Astrocyte of the spinal cord (primary cell): ENCODE measurements around the gene OBI1.

Experiments used
- DNase-seq: peaks from one replicate; pipeline ENCODE4 v3.0.0; 2011; ENCODE audit warnings: low read depth, low spot score
- H3K4me3 ChIP-seq: 2 replicates; pipeline ENCODE4 v1.5.1; 2011; ENCODE audit warnings: low read depth, mild to moderate bottlenecking, low read length, moderate library complexity
- in situ Hi-C: cut with HindIII; loops from 2 replicates; pipeline ENCODE4 v1.10.0; 2017; ENCODE audit warnings: low sequenced_read_pairs
- TF ChIP-seq, protein P1 (sequence below): IDR thresholded peaks from 2 replicates; pipeline ENCODE4 v1.5.1; 2012; ENCODE audit warnings: low read depth, mild to moderate bottlenecking, low read length, inconsistent platforms

Gene OBI1

DNA sequence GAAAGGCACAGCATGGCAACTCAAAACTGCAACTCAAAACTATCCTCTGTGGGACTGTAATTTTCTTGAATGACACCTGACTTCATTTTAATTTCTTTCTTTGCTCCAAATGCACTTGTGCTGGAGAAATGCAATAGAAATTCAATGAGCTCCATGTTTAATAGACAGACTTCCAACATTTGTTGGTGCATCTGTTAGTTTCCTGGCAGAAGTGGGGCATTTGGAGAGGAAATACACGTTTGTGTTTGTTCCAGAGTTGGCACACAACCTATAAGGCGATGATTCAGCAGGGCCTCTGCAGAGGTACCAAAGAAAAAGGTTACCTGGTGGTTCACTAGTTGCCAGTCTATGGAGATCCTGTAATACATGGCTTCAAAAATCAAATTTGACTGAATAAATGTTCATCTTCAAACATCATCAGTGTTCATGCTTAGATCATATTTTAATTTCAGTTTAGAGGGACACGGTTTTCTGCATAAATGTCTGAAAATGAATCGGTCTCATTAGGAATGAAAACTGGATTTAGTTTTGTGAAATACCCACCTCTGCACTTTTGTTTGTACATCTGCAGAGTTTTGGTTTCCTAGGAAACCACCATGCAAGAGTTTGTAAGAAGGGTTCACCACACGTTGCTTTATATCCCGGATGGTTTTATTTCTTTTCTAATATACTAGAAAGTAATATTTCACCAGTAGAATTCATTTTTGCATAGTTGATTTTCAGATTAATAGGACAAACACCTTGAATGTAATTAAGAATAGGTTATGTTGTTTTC lies 21.8 kb upstream of the OBI1 start:
- H3K4me3 ChIP-seq: no peak overlapping the region
- TF ChIP-seq, protein P1, sequence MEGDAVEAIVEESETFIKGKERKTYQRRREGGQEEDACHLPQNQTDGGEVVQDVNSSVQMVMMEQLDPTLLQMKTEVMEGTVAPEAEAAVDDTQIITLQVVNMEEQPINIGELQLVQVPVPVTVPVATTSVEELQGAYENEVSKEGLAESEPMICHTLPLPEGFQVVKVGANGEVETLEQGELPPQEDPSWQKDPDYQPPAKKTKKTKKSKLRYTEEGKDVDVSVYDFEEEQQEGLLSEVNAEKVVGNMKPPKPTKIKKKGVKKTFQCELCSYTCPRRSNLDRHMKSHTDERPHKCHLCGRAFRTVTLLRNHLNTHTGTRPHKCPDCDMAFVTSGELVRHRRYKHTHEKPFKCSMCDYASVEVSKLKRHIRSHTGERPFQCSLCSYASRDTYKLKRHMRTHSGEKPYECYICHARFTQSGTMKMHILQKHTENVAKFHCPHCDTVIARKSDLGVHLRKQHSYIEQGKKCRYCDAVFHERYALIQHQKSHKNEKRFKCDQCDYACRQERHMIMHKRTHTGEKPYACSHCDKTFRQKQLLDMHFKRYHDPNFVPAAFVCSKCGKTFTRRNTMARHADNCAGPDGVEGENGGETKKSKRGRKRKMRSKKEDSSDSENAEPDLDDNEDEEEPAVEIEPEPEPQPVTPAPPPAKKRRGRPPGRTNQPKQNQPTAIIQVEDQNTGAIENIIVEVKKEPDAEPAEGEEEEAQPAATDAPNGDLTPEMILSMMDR: no peak
- in situ Hi-C loops: no loop called here
- DNase-seq: no peak

DNA sequence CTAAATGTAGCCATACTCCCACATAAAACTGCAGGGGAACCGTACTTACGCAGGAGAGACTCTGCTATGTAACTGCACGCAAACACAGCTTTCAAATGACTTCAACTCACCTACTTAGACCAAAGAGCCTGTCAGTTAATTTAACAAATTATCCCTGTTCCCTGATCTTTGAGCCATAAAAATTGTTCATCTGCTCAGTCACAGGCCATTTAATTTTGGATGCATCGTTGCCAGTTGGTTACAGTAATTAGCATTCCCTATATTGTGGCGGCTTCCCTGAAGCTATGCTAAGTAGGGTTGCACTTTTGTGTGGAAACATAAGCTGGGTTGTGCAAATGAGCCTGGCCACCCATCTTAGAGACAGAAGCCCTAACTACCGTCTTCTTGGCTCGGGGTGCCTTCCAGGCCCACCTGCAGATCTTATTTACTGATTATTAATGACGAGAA lies 21.2 kb upstream of the OBI1 start:
- in situ Hi-C loops: no loop called here
- TF ChIP-seq, protein P1: no peak
- no peak overlapping the region for H3K4me3 ChIP-seq
- DNase-seq: no peak

DNA sequence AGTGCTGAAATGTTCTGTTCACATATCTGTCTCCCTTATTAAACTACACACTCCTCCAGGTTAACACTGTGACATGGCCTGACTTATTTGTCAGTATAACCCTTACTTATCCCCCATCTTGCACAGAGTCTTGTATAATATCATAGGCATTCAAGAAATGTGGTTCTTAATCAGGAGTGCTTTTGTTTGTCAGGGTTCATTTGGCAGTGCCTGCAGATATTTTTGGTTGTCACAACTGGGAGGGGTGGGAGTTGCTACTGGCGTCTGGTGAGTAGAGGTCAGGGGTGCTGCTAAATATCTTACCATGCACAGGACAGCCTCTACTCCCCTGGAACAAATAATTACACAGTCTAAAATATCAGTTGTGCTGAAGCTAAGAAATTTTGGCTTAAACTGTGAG lies 20.4 kb upstream of the OBI1 start:
- H3K4me3 ChIP-seq: no peak overlapping the region
- no peak for DNase-seq
- in situ Hi-C loops: no loop called here
- TF ChIP-seq, protein P1: no peak

DNA sequence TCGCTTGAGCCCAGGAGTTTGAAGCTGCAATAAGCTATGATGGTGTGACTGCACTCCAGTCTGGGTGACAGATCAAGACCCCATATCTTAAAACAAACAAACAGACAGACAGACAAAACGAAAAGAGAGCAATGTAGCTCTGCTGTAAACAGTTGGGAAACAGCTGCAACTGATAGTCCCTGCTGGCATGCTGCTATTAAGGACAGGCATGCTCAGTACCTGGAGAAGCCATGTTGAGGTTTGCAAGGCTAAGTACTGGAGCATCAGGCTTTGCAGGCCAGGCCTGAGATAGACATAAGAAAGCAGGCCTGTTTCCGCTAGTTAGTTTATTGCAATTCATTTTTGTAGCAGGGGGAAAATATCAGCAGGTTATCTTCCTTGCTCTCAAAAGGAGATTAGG lies 16.2 kb upstream of the OBI1 start:
- DNase-seq: no peak
- in situ Hi-C loops: no loop called here
- no peak overlapping the region for H3K4me3 ChIP-seq
- TF ChIP-seq, protein P1: no peak

DNA sequence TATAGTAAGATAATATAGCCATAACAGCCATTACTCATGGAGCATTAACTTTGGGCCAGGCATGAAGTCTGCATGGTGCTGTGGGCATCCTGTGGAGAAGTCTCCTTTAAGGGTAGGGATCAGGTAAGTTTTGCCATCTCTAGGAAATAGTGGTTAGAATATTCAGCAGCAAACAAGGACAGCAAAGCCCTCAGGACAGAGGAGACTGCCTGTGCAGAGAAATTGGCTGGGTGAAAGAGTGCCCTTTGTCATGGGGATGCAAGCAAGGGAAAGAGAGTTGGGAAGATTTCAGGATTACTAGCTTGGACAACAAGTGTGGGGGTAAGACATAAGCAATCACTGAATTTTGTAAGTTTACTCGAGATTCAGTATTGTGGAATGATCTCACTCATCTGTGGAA lies 15.7 kb upstream of the OBI1 start:
- in situ Hi-C loops: no loop called here
- TF ChIP-seq, protein P1: no peak
- DNase-seq: no peak
- H3K4me3 ChIP-seq: no peak overlapping the region

DNA sequence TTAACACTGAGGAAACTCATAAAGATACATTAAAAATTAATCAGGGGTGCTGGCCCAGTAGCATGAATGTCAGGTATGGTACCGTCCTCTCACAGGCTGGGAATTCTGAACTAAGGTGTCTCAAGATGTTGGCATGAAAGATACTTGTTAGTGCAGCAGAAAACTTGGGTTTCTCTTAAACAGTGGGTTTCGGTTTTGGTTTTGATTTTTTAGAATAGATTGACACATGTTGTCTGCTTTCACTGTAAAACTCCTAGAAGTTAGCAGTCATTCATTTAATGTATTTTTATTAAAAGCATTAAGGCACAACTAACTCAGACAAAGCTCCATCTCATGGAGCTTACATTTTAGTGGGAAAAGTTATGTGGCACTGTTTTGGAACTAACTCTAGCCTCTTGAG lies 3.5 kb upstream of the OBI1 start:
- TF ChIP-seq, protein P1: no peak
- in situ Hi-C loops: no loop called here
- DNase-seq: no peak
- H3K4me3 ChIP-seq: no peak overlapping the region
